Thyroid gland (tissue), 4 donors: ENCODE measurements around the gene SMARCA4.

Experiments
- POLR2A ChIP-seq, 2 donors: fragments of 450-650 bp; IDR thresholded peaks; one replicate each; pipeline ENCODE4 v1.6.1; 2017; ENCODE audit warnings: antibody characterized with exemption in 2 of 2, mild to moderate bottlenecking in 2 of 2, moderate library complexity in 1 of 2
- TF ChIP-seq, protein P1 (sequence below), 6 experiments: fragments of 200-600 bp in 3 of 6; fragments of 450-650 bp in 3 of 6; sonication (generic) in 3 of 6; IDR thresholded peaks; one replicate each; pipeline ENCODE4 v1.5.1; 2016 to 2019; ENCODE audit warnings: antibody characterized with exemption in 6 of 6, mild to moderate bottlenecking in 2 of 6, inconsistent platforms in 1 of 6, moderate library complexity in 1 of 6

DNA sequence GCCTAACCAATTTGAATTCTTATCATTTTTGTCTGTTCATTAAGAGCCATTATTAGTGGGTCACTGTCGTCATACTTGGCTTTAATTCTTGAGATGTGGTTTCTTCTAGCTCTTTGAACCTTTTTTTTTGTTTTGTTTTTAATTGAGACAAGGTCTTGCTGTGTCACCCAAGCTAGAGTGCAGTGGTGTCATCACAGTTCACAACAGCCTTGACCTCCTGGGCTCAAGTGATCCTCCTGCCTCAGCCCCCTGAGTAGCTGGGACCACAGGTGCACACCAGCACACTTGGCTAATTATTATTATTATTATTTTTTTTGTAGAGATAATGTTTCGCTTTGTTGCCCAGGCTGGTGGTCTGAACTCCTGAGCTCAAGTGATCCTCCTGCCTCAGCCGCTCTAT is 102.6 kb downstream of the SMARCA4 start:
- TF ChIP-seq, protein P1, sequence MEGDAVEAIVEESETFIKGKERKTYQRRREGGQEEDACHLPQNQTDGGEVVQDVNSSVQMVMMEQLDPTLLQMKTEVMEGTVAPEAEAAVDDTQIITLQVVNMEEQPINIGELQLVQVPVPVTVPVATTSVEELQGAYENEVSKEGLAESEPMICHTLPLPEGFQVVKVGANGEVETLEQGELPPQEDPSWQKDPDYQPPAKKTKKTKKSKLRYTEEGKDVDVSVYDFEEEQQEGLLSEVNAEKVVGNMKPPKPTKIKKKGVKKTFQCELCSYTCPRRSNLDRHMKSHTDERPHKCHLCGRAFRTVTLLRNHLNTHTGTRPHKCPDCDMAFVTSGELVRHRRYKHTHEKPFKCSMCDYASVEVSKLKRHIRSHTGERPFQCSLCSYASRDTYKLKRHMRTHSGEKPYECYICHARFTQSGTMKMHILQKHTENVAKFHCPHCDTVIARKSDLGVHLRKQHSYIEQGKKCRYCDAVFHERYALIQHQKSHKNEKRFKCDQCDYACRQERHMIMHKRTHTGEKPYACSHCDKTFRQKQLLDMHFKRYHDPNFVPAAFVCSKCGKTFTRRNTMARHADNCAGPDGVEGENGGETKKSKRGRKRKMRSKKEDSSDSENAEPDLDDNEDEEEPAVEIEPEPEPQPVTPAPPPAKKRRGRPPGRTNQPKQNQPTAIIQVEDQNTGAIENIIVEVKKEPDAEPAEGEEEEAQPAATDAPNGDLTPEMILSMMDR (IDR thresholded peaks at IDR 0.05), result no peak
- no peak for TF ChIP-seq POLR2A (IDR thresholded peaks at IDR 0.05)
